GM12872 (cell line): Measurements from ENCODE around the gene CCDC87.

Experiments used
- TF ChIP-seq, protein P1 (sequence below): IDR thresholded peaks from 3 replicates; pipeline ENCODE4 v1.5.1; 2011; ENCODE audit warnings: low read depth, mild to moderate bottlenecking, low read length, moderate library complexity; ENCODE audit not compliant: insufficient read depth

The CCDC87 gene

DNA sequence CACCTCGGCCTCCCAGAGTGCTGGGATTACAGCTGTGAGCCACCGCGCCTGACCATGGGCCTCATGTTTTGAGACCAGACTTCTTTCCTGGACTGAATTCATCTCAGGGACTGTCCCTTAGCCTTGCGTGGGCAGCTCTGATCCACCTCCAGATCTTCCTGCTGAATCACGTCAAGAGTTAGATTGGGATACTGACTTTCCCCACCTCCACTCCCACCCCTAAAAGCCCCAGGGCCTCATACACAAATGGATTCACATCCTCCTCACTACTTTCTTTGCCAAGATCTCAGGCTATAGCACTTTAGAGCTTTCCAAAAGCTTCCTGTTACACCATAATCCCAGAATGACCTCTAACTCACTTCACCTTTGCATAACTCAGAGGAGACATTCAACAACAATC is 12.1 kb downstream of the CCDC87 start:
- TF ChIP-seq, protein P1, sequence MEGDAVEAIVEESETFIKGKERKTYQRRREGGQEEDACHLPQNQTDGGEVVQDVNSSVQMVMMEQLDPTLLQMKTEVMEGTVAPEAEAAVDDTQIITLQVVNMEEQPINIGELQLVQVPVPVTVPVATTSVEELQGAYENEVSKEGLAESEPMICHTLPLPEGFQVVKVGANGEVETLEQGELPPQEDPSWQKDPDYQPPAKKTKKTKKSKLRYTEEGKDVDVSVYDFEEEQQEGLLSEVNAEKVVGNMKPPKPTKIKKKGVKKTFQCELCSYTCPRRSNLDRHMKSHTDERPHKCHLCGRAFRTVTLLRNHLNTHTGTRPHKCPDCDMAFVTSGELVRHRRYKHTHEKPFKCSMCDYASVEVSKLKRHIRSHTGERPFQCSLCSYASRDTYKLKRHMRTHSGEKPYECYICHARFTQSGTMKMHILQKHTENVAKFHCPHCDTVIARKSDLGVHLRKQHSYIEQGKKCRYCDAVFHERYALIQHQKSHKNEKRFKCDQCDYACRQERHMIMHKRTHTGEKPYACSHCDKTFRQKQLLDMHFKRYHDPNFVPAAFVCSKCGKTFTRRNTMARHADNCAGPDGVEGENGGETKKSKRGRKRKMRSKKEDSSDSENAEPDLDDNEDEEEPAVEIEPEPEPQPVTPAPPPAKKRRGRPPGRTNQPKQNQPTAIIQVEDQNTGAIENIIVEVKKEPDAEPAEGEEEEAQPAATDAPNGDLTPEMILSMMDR = no peak

DNA sequence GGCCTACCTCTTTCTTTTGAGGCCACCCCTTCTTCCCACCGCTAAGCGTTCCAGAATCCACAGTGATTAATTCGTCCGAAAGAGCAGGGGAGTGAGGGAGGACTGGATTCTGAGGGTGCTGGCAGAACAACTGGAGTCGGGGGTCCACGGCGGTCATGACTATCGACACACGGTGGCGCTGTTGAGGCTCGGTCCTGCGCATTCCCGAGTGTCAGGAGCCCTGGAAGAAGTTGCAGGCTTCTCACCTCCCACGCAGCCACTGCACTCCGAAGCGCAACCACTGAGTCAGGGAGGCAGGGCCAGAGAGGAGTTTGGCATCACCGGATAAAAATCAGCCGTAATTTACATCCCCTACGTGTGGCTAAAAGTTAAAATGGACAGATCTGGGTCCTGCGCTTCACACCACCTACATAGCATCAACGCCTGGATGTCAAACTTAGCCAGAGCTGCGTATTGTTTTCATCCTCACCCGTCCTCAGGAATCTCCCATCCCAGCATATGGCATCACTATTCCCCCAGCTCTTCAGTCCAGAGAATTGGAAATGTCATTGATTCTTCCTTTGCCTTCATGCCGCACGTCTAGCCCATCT is 13.8 kb downstream of the CCDC87 start:
- TF ChIP-seq, protein P1 = peak; percentile 87

DNA sequence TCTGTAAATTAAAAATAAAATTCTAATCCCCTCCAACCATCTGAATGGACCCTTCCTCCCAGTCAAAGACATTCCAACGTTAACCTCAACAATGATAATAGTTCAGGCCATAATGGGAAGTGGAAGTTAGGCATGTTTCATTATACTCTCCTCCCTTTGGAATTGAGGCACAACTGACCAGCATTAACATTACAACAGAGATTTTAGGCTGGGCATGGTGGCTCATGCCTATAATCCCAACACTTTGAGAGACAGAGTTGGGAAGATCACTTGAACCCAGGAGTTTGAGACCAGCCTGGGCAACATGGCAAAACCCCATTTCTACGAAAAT is 22.0 kb downstream of the CCDC87 start:
- TF ChIP-seq, protein P1 = no peak

DNA sequence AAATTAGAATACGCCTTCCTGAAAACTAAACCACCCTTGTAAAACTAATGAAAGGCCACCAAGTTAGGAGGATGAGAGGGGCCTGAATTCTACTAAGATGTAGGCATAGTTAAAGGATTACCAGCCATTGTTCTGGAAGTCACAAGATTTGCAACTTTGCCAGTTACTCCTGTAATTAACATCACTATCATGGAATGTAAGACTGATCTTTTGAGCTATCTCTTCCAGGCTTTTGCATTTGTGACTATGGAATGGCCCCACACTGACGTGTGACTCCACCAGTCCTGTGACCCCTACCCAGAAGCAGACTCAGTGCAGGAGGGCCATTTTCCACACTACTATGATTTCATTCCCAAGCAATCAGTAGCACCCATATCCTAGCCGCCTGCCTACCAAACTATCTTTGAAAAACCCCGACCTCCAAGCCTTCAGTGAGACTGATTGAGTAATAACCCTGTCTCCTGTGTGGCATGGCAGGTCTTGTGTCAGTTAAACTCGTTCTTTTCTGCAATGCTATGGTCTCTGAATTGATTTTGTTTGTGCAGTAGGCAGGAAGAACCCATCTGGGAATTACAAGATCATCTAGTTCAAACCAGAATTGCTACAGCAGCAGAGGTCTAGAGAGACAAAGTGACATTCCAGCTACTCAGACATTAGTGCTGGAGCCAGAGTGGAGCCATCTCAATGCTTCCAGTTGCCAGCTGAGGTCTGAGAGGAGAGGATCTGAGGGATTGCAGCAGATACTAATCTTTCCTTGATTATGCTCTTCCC is 22.6 kb downstream of the CCDC87 start:
- TF ChIP-seq, protein P1 = no peak

DNA sequence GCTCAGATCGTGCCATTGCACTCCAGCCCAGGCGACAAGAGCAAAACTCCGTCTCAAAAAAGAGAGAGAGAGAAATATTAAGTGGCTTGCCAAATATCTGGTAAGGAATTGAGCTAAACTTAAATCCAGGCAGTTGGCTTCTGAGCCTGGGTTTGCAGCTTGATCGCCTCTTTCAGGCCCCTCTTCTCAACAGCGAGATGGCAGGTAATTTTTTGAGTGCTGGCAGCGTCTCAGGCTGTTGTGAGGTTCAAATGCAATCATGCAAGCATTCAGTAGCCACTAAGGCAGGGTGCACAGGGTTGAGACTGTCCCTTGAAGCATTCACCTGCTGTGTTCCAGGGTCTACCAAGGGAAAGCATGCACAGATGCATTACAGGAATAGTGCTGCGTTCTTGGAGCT is 23.8 kb downstream of the CCDC87 start:
- TF ChIP-seq, protein P1 = no peak

DNA sequence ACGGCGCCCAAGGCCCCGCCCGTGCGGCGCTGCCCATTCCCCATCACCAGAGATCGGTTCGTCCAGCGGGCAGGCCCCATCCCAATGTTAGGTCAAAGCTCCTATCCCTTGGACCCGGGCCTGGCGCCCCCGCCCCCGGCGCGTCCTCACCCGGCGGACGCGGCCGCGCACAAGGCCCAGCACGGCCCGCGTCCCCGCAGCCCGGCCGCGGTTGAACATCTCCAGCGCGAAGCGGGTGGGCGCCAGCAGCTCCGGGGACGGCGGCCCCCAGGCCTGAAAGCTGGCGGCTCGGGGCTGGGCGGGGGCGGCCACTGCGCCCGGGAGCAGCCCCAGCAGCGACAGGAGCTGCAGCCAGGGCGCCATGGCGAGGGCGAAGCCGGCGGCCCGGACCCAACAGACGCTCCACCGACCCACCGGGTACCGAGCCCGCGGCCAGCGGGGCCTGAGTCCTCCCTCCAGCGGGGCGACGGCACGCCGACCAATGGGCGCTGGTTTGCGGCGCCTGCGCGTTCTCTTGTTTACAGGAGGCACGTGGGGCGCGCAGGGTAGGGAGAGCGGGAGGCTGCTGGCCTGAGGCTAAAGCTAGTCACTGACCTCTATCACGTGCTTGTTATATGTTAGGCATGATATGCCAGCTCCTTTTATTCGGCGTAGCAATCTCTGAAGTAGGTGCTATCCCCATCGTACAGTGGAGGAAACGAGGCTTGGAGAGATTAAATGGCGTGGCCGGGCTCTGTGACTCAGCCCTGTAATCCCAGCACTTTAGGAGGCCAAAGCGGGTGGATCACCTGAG is 24.5 kb downstream of the CCDC87 start, which contains the start of gene CTSF:
TSS of gene CTSF (minus strand) at position 483 of the 793 bp plus-strand sequence. CDS start at position 363, 120 bp downstream.
- TF ChIP-seq, protein P1 = no peak

DNA sequence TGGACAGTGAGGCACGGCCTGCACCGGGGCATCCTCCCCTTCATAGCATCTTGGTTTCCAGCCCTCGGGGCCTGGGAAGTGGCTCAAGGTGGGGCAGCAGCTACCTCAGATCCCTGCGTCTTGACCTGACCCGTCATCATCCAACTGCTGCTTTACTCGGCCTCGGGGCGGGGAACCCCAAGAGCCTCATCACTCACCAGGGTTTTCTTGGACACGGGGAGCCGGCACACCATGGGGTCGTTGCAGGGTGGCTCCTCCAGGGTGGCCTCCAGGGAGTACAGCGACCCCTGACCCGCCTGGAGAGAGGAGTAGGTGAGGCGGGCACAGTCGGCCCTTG is 25.1 kb downstream of the CCDC87 start:
- TF ChIP-seq, protein P1 = no peak
